ENCODE measurements around the gene DLGAP4. TPM values are rescaled to one million over a fixed set of nuclear protein-coding genes. Genes with fewer than 3 reads are reported as not detected.

DLGAP4 gene
- polyA plus RNA-seq, 2 of the 4 experiments (the other 2 are of a cell fraction): 11.9 to 36.7 TPM

GRCh38 chr20:36483209-36483918, 177.2 kb downstream of the DLGAP4 start:
- DNase-seq (ENCODE audit: low read depth in 1 of 2, low spot score in 1 of 2) (no peak), ATAC-seq (no peak), FAIRE-seq (no peak)
- Histone ChIP-seq H3K4me1 (peaks cover 20% of the 10 kb centered on the region), H3K4me3 (no peak overlapping the region), H3K27ac (peak overlapping the region in 1 of 2 experiments; percentile 64; a peak in 3 of 6 replicates), H3K9me3 (no peaks in the 10 kb centered on the region), H3K4me2 (no peak overlapping the region)
- TF ChIP-seq MAX (IDR thresholded peaks at IDR 0.05): no peak
- TF ChIP-seq RFX5 (IDR thresholded peaks at IDR 0.05): no peak
- TF ChIP-seq CHD2 (IDR thresholded peaks at IDR 0.05; ENCODE audit: low read length, partially characterized antibody): no peak
- TF ChIP-seq JUNB (IDR thresholded peaks at IDR 0.05): no peak
- TF ChIP-seq CEBPB (IDR thresholded peaks at IDR 0.05): no peak
- TF ChIP-seq GATA3 (IDR thresholded peaks at IDR 0.05; ENCODE audit: borderline replicate concordance): no peak
- CTCF ChIA-PET: interaction anchor here (1.0 to 3.8 kb wide), 5 partner anchors 10 to 46 kb away, joined by 3 to 12 read pairs (median 4); no protein-coding TSS in a partner anchor
- 94% methylated on average over 4 of the region's 5 CpGs for WGBS (ENCODE audit: missing lambda C conversion rate)
- POLR2A ChIA-PET: no interaction called here

- CTCF ChIA-PET: interaction anchor here (2.4 kb wide), 1 partner anchor 16 kb away, joined by 6 read pairs; no protein-coding TSS in a partner anchor
- no peaks in the 10 kb centered on the region for H3K9me3 ChIP-seq
- H3K27ac ChIP-seq: peak overlapping the region in 1 of 2 experiments; percentile 64; a peak in 3 of 6 replicates
- DNase-seq (ENCODE audit: low read depth in 1 of 2, low spot score in 1 of 2) (no peak), ATAC-seq (peak in 1 of 2 experiments; percentile 13; a peak in 1 of 6 replicates), FAIRE-seq (no peak)
- peaks cover 20% of the 10 kb centered on the region for H3K4me1 ChIP-seq
- POLR2A ChIA-PET: no interaction called here
- H3K4me3 ChIP-seq: no peak overlapping the region
- TF ChIP-seq REST (IDR thresholded peaks at IDR 0.05): no peak
- no peak for TF ChIP-seq EHF (CRISPR knock-in tag; IDR thresholded peaks at IDR 0.05)
- TF ChIP-seq SMC3 (IDR thresholded peaks at IDR 0.05): no peak
- TF ChIP-seq HES2 (IDR thresholded peaks at IDR 0.05): no peak
- TF ChIP-seq JUNB (IDR thresholded peaks at IDR 0.05): no peak
- no peak for TF ChIP-seq CTCF (IDR thresholded peaks at IDR 0.05)
- no peak for TF ChIP-seq ATOH8 (CRISPR knock-in tag; IDR thresholded peaks at IDR 0.05; ENCODE audit: low read depth)
- no peak for TF ChIP-seq NPAS2 (CRISPR knock-in tag; IDR thresholded peaks at IDR 0.05; ENCODE audit: borderline replicate concordance)
- no peak for TF ChIP-seq MAX (IDR thresholded peaks at IDR 0.05)
- TF ChIP-seq HOXB5 (CRISPR knock-in tag; IDR thresholded peaks at IDR 0.05): no peak
- TF ChIP-seq RCOR1 (IDR thresholded peaks at IDR 0.05; ENCODE audit: low read depth, low read length): no peak
- no peak for TF ChIP-seq E2F6 (IDR thresholded peaks at IDR 0.05; ENCODE audit: borderline replicate concordance, low read depth)
- TF ChIP-seq RNF2 (IDR thresholded peaks at IDR 0.05; ENCODE audit: borderline replicate concordance, low read depth): no peak
- TF ChIP-seq RARB (CRISPR knock-in tag; IDR thresholded peaks at IDR 0.05): no peak
- TF ChIP-seq NFE2L2 (conservative IDR thresholded peaks at IDR 0.05; ENCODE audit: low read length): no peak
- no peak for TF ChIP-seq KDM1A (IDR thresholded peaks at IDR 0.05; ENCODE audit: low read depth)
- no peak for TF ChIP-seq TP53 (CRISPR knock-in tag; IDR thresholded peaks at IDR 0.05)
- TF ChIP-seq POLR2AphosphoS2 (conservative IDR thresholded peaks at IDR 0.05; ENCODE audit: low read length): no peak
- no peak for TF ChIP-seq ELK1 (IDR thresholded peaks at IDR 0.05; ENCODE audit: low read depth, low read length)
- no peak overlapping the region for H3K4me2 ChIP-seq
- 78% methylated on average over 8 of the region's 8 CpGs for WGBS (ENCODE audit: missing lambda C conversion rate)
Measured at GRCh38 chr20:36483919-36484808, 178.0 kb downstream of the DLGAP4 start.
